Activated naive CD8-positive, alpha-beta T cell treated with anti-CD3 and anti-CD28 coated beads, Interleukin-2, amount 50 U/mL, for 24 hours (primary cell): ENCODE data around the gene IQSEC3.

Experiments
- ATAC-seq: fragments of 150-1000 bp; cut with Tn5 transposase; one replicate; pipeline ENCODE4 v1.10.0; 2021
- DNase-seq: peaks from one replicate; pipeline ENCODE4 v3.0.0; 2021
- H3K27ac Mint-ChIP-seq: one replicate; pipeline ENCODE4 v1.8.0; 2021; ENCODE audit warnings: mild to moderate bottlenecking, mixed read lengths
- H3K27me3 Mint-ChIP-seq: one replicate; pipeline ENCODE4 v1.8.0; 2021; ENCODE audit warnings: mixed read lengths
- H3K36me3 Mint-ChIP-seq: one replicate; pipeline ENCODE4 v1.8.0; 2021; ENCODE audit warnings: low read depth, mixed read lengths
- H3K4me1 Mint-ChIP-seq: one replicate; pipeline ENCODE4 v1.8.0; 2021; ENCODE audit warnings: mixed read lengths
- H3K4me3 Mint-ChIP-seq: one replicate; pipeline ENCODE4 v1.8.0; 2021; ENCODE audit warnings: mild to moderate bottlenecking, moderate library complexity, mixed read lengths
- H3K9me3 Mint-ChIP-seq: one replicate; pipeline ENCODE4 v1.8.0; 2021; ENCODE audit warnings: mixed read lengths

IQSEC3 gene

GRCh38 chr12:171743-172676 lies 105.4 kb downstream of the IQSEC3 start:
- DNase-seq = no peak
- H3K4me3 Mint-ChIP-seq = no peak overlapping the region
- no peaks in the 10 kb centered on the region for H3K36me3 Mint-ChIP-seq
- H3K27ac Mint-ChIP-seq = no peak overlapping the region
- peaks cover 13% of the 10 kb centered on the region for H3K4me1 Mint-ChIP-seq
- no peaks in the 10 kb centered on the region for H3K27me3 Mint-ChIP-seq
- no peak for ATAC-seq
- no peaks in the 10 kb centered on the region for H3K9me3 Mint-ChIP-seq

GRCh38 chr12:172732-173161 lies 106.2 kb downstream of the IQSEC3 start:
- no peak overlapping the region for H3K4me3 Mint-ChIP-seq
- no peaks in the 10 kb centered on the region for H3K9me3 Mint-ChIP-seq
- no peaks in the 10 kb centered on the region for H3K36me3 Mint-ChIP-seq
- H3K27me3 Mint-ChIP-seq = no peaks in the 10 kb centered on the region
- H3K4me1 Mint-ChIP-seq = peaks cover 13% of the 10 kb centered on the region
- no peak for DNase-seq
- no peak for ATAC-seq
- H3K27ac Mint-ChIP-seq = no peak overlapping the region

GRCh38 chr12:174124-174523 lies 107.6 kb downstream of the IQSEC3 start:
- H3K4me3 Mint-ChIP-seq = no peak overlapping the region
- H3K36me3 Mint-ChIP-seq = no peaks in the 10 kb centered on the region
- peaks cover 6% of the 10 kb centered on the region for H3K4me1 Mint-ChIP-seq
- no peak overlapping the region for H3K27ac Mint-ChIP-seq
- H3K27me3 Mint-ChIP-seq = no peaks in the 10 kb centered on the region
- H3K9me3 Mint-ChIP-seq = no peaks in the 10 kb centered on the region
- ATAC-seq = no peak
- DNase-seq = no peak

GRCh38 chr12:174596-174995 lies 108.0 kb downstream of the IQSEC3 start:
- H3K27me3 Mint-ChIP-seq = no peaks in the 10 kb centered on the region
- H3K36me3 Mint-ChIP-seq = no peaks in the 10 kb centered on the region
- peaks cover 1% of the 10 kb centered on the region for H3K4me1 Mint-ChIP-seq
- ATAC-seq = no peak
- no peak for DNase-seq
- H3K9me3 Mint-ChIP-seq = no peaks in the 10 kb centered on the region
- no peak overlapping the region for H3K27ac Mint-ChIP-seq
- H3K4me3 Mint-ChIP-seq = no peak overlapping the region

GRCh38 chr12:175250-175649 lies 108.7 kb downstream of the IQSEC3 start:
- H3K9me3 Mint-ChIP-seq = no peaks in the 10 kb centered on the region
- H3K27ac Mint-ChIP-seq = no peak overlapping the region
- peaks cover 1% of the 10 kb centered on the region for H3K4me1 Mint-ChIP-seq
- no peak overlapping the region for H3K4me3 Mint-ChIP-seq
- ATAC-seq (no peak), DNase-seq (no peak)
- peaks cover 4% of the 10 kb centered on the region for H3K27me3 Mint-ChIP-seq
- H3K36me3 Mint-ChIP-seq = no peaks in the 10 kb centered on the region

- Mint-ChIP-seq H3K4me3 (no peak overlapping the region), H3K4me1 (peaks cover 4% of the 10 kb centered on the region), H3K36me3 (no peaks in the 10 kb centered on the region), H3K27me3 (peaks cover 4% of the 10 kb centered on the region), H3K9me3 (no peaks in the 10 kb centered on the region), H3K27ac (no peak overlapping the region)
- ATAC-seq = no peak
- no peak for DNase-seq
These were observed 109.2 kb downstream of the IQSEC3 start for GRCh38 chr12:175759-176158.

- H3K27me3 Mint-ChIP-seq = peaks cover 4% of the 10 kb centered on the region
- peaks cover 2% of the 10 kb centered on the region for H3K4me1 Mint-ChIP-seq
- H3K4me3 Mint-ChIP-seq = no peak overlapping the region
- DNase-seq (no peak), ATAC-seq (no peak)
- H3K36me3 Mint-ChIP-seq = no peaks in the 10 kb centered on the region
- no peak overlapping the region for H3K27ac Mint-ChIP-seq
- H3K9me3 Mint-ChIP-seq = no peaks in the 10 kb centered on the region
These were observed 110.0 kb downstream of the IQSEC3 start for GRCh38 chr12:176321-177181.

- peaks cover 2% of the 10 kb centered on the region for H3K4me1 Mint-ChIP-seq
- no peaks in the 10 kb centered on the region for H3K36me3 Mint-ChIP-seq
- no peak overlapping the region for H3K27ac Mint-ChIP-seq
These were observed 110.9 kb downstream of the IQSEC3 start for GRCh38 chr12:177336-177979.

GRCh38 chr12:177980-178828 lies 111.6 kb downstream of the IQSEC3 start:
- no peak for ATAC-seq
- Mint-ChIP-seq H3K4me1 (peaks cover 2% of the 10 kb centered on the region), H3K4me3 (no peak overlapping the region), H3K9me3 (no peaks in the 10 kb centered on the region), H3K36me3 (no peaks in the 10 kb centered on the region), H3K27ac (no peak overlapping the region), H3K27me3 (peaks cover 6% of the 10 kb centered on the region)
- DNase-seq = no peak

More at GRCh38 chr12:177336-177979, 110.9 kb downstream of the IQSEC3 start:
- no peak overlapping the region for H3K4me3 Mint-ChIP-seq
- DNase-seq (no peak), ATAC-seq (no peak)
- H3K27me3 Mint-ChIP-seq = peaks cover 4% of the 10 kb centered on the region
- no peaks in the 10 kb centered on the region for H3K9me3 Mint-ChIP-seq

- H3K4me1 Mint-ChIP-seq = peaks cover 2% of the 10 kb centered on the region
- ATAC-seq = no peak
- no peaks in the 10 kb centered on the region for H3K9me3 Mint-ChIP-seq
- no peak overlapping the region for H3K4me3 Mint-ChIP-seq
- H3K27me3 Mint-ChIP-seq = peaks cover 6% of the 10 kb centered on the region
- DNase-seq = no peak
- no peak overlapping the region for H3K27ac Mint-ChIP-seq
- H3K36me3 Mint-ChIP-seq = no peaks in the 10 kb centered on the region
These were observed 112.2 kb downstream of the IQSEC3 start for GRCh38 chr12:178829-179109.

GRCh38 chr12:179131-179884 lies 112.7 kb downstream of the IQSEC3 start:
- H3K27me3 Mint-ChIP-seq = peaks cover 6% of the 10 kb centered on the region
- H3K9me3 Mint-ChIP-seq = no peaks in the 10 kb centered on the region
- DNase-seq (no peak), ATAC-seq (no peak)
- no peak overlapping the region for H3K27ac Mint-ChIP-seq
- H3K4me3 Mint-ChIP-seq = no peak overlapping the region
- no peaks in the 10 kb centered on the region for H3K36me3 Mint-ChIP-seq
- H3K4me1 Mint-ChIP-seq = peaks cover 2% of the 10 kb centered on the region

- Mint-ChIP-seq H3K27me3 (peaks cover 8% of the 10 kb centered on the region), H3K4me1 (peaks cover 4% of the 10 kb centered on the region), H3K27ac (no peak overlapping the region), H3K4me3 (no peak overlapping the region), H3K36me3 (no peaks in the 10 kb centered on the region), H3K9me3 (no peaks in the 10 kb centered on the region)
- ATAC-seq (no peak), DNase-seq (no peak)
These were observed 113.3 kb downstream of the IQSEC3 start for GRCh38 chr12:179885-180284.

- no peak overlapping the region for H3K27ac Mint-ChIP-seq
- no peaks in the 10 kb centered on the region for H3K9me3 Mint-ChIP-seq
- no peaks in the 10 kb centered on the region for H3K36me3 Mint-ChIP-seq
- H3K4me3 Mint-ChIP-seq = no peak overlapping the region
- H3K27me3 Mint-ChIP-seq = peaks cover 12% of the 10 kb centered on the region
- no peak for ATAC-seq
- H3K4me1 Mint-ChIP-seq = peaks cover 4% of the 10 kb centered on the region
- DNase-seq = no peak
These were observed 113.9 kb downstream of the IQSEC3 start for GRCh38 chr12:180445-180844.
